GM21447 (cell line): ENCODE results near the gene SHH.

Experiments
- ATAC-seq: cut with Tn5 transposase; IDR thresholded peaks from one replicate; pipeline ENCODE4 v1.9.1; 2021; ENCODE audit not compliant: unreplicated experiment

Gene SHH

GRCh38 chr7:155794196-155794595, 18.1 kb downstream of the SHH start:
- ATAC-seq = no peak

GRCh38 chr7:155793720-155794119, 18.5 kb downstream of the SHH start:
- no peak for ATAC-seq

DNA sequence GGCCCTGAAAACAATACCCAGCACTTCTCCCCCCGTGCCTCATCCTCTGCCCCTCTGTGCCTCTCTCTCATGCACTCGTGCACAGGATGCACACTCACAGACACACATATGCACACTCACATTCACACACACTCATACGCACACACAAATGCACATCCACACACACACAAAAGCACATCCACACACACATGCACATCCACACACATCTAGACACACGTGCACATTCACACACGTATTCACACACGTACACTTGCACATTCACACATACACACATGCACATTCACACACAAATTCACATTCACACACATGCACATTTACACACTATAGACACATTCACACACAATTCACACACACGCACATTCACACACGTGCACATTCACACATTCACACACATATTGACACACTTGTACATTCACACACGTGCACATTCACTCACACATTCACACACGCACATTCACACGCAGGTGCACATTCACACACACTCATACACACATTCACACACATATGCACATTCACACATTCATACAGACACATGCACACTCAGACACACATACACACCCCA, 19.2 kb downstream of the SHH start:
- ATAC-seq = no peak

GRCh38 chr7:155792315-155792960, 19.8 kb downstream of the SHH start:
- no peak for ATAC-seq

GRCh38 chr7:155791836-155792235, 20.4 kb downstream of the SHH start:
- no peak for ATAC-seq

DNA sequence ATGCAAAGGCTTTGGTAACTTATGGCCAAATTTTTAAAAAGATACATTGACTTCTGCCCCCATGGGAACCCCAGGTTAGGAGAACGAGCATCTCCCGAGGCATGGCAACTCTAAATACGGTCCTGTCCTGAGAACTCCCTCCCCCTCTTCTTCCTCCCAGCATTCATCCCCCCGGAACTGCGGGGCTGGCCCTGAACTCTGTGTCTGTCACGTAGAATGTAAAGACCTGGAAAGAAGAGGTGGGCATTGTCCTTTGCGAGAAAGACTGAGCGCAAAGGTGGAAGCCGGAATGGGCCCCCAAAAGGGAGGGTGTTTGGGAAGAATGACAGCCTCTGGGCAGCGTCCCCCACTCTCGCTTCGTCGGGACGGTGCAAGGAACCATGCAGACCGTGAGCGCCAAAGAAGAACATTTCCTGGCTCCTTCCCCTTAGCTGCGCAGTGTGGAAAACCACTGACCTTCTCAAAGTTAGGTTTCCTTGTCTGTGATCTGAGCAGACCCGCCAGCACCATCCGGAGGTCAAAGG, 21.0 kb downstream of the SHH start:
- ATAC-seq = no peak

- no peak for ATAC-seq
Measured at GRCh38 chr7:155790666-155791065, 21.6 kb downstream of the SHH start.

DNA sequence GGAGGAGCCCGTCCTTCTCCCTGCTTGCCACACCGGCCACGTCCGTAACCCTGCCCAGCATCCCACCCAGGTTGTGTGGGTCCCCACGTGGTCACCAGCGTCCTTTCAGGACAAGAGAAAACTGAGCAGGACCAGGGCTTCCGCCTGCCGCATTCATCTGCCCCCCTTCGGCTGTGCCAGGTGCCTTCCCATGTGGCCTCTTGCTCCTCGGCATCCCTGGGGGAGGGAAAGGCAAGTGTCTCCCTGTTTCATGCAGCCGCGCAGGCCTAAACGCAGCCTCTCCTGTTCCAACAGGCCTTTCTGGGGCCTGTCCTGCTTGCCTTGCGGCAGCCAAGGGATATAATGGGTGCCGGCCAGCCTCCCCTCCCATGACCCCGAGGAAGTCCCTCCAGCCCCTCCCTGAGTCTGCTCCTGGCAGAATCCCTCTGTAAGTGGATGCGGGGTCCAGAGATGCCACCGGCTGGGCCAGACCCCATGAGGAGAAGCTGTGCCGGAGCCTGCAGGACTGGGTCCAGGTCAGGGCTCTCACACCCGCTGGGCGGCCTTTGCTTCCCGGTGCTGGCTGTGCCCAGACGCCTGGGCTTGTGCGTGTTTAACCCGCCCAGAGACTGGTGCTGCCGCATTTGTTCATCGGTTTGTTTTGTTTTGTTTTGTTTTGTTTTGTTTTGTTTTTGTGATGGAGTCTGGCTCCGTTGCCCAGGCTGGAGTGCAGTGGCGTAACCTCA, 23.1 kb downstream of the SHH start:
- ATAC-seq = no peak

- ATAC-seq = no peak
Measured at GRCh38 chr7:155788616-155789000, 23.7 kb downstream of the SHH start.

GRCh38 chr7:155787171-155787851, 25.0 kb downstream of the SHH start:
- ATAC-seq = no peak

DNA sequence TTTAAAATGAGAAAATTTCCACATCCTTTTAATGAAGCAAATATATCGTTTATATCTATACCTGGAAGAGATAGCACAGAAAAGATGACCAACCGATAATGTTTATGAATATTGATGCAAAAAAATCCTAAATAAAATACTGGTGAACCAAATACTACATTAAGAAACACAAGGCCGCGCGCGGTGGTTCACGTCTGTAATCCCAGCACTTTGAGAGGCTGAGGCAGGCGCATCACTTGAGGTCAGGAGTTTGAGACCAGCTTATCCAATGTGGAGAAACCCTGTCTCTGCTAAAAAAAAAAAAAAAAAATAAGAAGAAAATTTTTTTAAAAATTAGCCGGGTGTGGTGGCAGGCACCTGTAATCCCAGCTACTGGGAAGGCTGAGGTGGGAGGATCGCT, 25.8 kb downstream of the SHH start:
- no peak for ATAC-seq

GRCh38 chr7:155785536-155785935, 26.7 kb downstream of the SHH start:
- ATAC-seq = no peak

- no peak for ATAC-seq
Measured at GRCh38 chr7:155782466-155782865, 29.8 kb downstream of the SHH start.

DNA sequence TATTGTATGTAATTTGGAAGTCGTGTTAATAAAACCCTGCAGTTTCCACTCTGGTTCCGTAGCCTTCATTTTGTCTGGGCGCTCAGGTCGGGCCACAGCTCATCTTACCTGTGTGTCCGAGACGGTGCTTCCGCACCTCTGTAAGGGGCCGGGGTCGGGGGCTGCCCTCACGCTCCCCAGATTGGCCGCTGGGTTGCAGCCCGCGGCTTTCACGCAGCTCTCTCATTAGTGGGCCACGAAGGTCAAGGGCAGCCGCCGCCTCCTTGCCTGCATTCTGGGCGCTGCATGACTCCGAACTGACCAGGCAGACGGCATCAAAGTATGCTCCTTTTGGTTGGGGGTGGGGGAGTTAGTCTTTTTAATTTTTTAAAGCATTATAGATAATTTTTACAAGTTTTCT, 30.8 kb downstream of the SHH start:
- ATAC-seq = no peak

- ATAC-seq = no peak
Measured at GRCh38 chr7:155780884-155781283, 31.4 kb downstream of the SHH start.

DNA sequence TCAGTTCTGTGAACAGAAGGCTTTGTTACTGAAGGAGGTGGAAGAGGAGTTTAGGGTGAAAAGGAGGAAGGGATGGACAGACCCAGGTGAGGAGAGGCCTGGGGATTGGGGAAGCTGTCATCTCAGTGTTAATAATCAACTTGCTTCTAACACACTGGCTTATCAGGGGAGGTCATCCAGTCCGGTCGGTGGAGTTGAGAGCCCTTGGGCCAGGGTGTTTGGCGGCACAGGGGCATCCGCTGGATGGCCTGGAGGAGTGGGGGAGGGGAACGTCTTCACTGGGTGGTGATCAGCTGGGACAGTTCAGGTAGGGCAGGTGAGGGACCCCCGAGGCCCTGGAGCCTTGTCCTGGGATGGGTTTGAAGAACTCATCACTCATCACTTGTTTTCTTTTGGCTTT, 33.9 kb downstream of the SHH start:
- no peak for ATAC-seq

- ATAC-seq = no peak
Measured at GRCh38 chr7:155776606-155777005, 35.7 kb downstream of the SHH start.

DNA sequence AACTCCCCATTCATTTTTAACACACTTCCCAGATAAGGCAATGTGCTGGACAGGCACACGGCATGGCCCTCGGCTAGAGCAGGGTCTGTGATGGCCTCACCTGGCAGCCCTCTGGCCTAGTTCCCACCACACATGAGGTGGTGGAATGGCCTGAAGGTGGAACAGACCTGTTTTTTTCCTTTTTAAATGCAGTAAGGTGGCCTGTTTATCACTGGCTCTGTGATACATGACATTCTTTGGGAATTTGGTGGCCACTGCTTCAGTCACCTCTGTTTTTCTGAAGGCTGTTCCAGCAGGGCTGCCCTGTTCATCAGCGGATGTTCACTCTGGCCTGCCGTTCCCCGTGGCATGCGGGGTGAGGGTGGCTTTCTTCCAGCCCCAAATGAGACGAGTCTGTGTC, 36.6 kb downstream of the SHH start:
- ATAC-seq = no peak

GRCh38 chr7:155774947-155775346, 37.3 kb downstream of the SHH start:
- ATAC-seq = no peak

DNA sequence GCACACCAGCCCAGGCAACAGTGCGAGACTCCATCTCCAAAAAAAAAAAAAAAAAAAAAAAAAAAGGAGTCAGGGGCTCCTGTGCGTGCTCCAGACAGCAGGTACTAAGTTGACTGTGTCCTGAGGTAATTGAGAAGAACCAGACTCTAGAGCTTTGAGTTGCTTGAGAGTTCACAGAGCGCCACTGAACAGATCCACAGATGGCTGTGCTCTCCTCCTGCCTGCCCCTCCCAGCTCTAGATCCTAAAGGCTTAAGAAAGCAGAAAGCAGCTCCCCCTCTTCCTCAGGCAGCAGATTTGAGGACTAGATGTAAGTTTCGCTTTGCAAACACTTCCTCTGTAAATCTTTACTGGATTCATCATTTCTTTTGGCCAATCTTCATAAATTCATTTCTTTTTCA, 38.7 kb downstream of the SHH start:
- no peak for ATAC-seq

DNA sequence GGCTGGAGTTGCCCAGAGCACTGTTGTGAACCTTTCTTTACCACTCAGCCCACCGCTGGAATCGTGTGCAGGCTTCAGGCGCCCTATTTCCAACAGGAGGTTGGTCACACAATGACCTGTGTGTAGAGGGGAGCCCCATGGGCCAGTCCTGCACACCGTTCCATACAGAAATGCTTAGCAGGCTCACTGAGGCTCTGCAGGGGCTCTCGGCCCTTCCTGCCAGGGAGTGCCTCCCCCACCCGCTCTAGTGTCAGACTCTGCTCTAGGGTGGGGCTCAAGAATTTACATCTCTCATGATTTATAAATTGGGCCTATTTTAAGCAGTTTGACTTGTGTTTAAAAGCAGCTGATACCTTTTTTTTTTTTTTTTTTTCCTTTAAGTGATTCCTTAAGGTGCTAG, 42.0 kb downstream of the SHH start:
- no peak for ATAC-seq

- ATAC-seq = no peak
Measured at GRCh38 chr7:155769701-155770100, 42.6 kb downstream of the SHH start.
